Ovary (tissue), 3 donors: ENCODE data around the gene FAM216A.
"Not testable (repeated sequence)": the region's sequence is repeated elsewhere in the genome, so short reads cannot be mapped to it uniquely, and the experiment has no call there.

ENCODE experiments used
- POLR2A ChIP-seq: fragments of 450-650 bp; IDR thresholded peaks from one replicate; pipeline ENCODE4 v1.6.1; 2017; ENCODE audit warnings: antibody characterized with exemption, mild to moderate bottlenecking, moderate library complexity
- TF ChIP-seq, protein P1 (sequence below), 3 donors: fragments of 450-650 bp in 2 of 3; fragments of 200-600 bp in 1 of 3; IDR thresholded peaks; one replicate each; pipeline versions ENCODE4 v1.5.1 to v1.8.0; 2016 to 2022; ENCODE audit warnings: antibody characterized with exemption in 3 of 3, mild to moderate bottlenecking in 1 of 3
- donor health status: DM: no; HTN: no; CAD: no.

DNA sequence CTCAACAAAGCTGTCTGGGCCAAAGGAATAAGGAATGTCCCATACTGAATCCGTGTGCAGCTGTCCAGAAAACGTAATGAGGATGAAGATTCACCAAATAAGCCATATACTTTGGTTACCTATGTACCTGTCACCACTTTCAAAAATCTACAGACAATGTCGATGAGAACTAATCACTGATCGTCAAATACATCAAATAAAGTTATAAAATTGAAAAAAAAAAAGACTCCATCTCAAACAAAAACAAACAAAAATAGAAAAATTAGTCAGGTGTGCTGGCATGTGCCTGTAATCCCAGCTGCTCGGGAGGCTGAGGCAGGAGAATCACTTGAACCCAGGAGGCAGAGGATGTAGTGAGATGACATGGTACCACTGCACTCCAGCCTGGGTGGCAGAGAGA is 7.5 kb upstream of the FAM216A start:
- TF ChIP-seq, protein P1, sequence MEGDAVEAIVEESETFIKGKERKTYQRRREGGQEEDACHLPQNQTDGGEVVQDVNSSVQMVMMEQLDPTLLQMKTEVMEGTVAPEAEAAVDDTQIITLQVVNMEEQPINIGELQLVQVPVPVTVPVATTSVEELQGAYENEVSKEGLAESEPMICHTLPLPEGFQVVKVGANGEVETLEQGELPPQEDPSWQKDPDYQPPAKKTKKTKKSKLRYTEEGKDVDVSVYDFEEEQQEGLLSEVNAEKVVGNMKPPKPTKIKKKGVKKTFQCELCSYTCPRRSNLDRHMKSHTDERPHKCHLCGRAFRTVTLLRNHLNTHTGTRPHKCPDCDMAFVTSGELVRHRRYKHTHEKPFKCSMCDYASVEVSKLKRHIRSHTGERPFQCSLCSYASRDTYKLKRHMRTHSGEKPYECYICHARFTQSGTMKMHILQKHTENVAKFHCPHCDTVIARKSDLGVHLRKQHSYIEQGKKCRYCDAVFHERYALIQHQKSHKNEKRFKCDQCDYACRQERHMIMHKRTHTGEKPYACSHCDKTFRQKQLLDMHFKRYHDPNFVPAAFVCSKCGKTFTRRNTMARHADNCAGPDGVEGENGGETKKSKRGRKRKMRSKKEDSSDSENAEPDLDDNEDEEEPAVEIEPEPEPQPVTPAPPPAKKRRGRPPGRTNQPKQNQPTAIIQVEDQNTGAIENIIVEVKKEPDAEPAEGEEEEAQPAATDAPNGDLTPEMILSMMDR (IDR thresholded peaks at IDR 0.05): not testable (repeated sequence)
- TF ChIP-seq POLR2A: not testable (repeated sequence)
